Measurements from ENCODE around the gene NLRC3.

NLRC3 gene

GRCh38 chr16:3578121-3578520, 918 bp upstream of the NLRC3 start:
- no peaks in the 10 kb centered on the region for H3K4me1 ChIP-seq (ENCODE audit: insufficient read depth, low read length)
- H3K27ac ChIP-seq (ENCODE audit: low read depth, low read length) = no peak overlapping the region

GRCh38 chr16:3576211-3576610, 992 bp downstream of the NLRC3 start:
- H3K4me1 ChIP-seq (ENCODE audit: insufficient read depth, low read length) = no peaks in the 10 kb centered on the region
- no peak overlapping the region for H3K4me3 ChIP-seq (ENCODE audit: low read length)
- WGBS = 91% methylated on average over 11 of the region's 11 CpGs

More at GRCh38 chr16:3578121-3578520, 918 bp upstream of the NLRC3 start:
- H3K4me3 ChIP-seq (ENCODE audit: low read length) = no peak overlapping the region
- 92% methylated on average over 8 of the region's 8 CpGs for WGBS
- peaks cover 8% of the 10 kb centered on the region; the same call in 1 of the 2 replicates for H3K36me3 ChIP-seq (ENCODE audit: insufficient read depth, low read length)
- no peak overlapping the region for H3K9ac ChIP-seq (ENCODE audit: low read depth, low read length)
- no peaks in the 10 kb centered on the region for H3K27me3 ChIP-seq (ENCODE audit: insufficient read depth, low read length)
- no peaks in the 10 kb centered on the region for H3K9me3 ChIP-seq (ENCODE audit: insufficient read depth, low read depth, low read length)

GRCh38 chr16:3575491-3575890, 1.7 kb downstream of the NLRC3 start:
- Histone ChIP-seq H3K36me3 (ENCODE audit: insufficient read depth, low read length) (no peaks in the 10 kb centered on the region), H3K27ac (ENCODE audit: low read depth, low read length) (no peak overlapping the region), H3K9me3 (ENCODE audit: insufficient read depth, low read depth, low read length) (peaks cover 9% of the 10 kb centered on the region; the same call in 1 of the 2 replicates), H3K4me3 (ENCODE audit: low read length) (no peak overlapping the region), H3K4me1 (ENCODE audit: insufficient read depth, low read length) (no peaks in the 10 kb centered on the region), H3K9ac (ENCODE audit: low read depth, low read length) (no peak overlapping the region), H3K27me3 (ENCODE audit: insufficient read depth, low read length) (no peaks in the 10 kb centered on the region)
- 86% methylated on average over 13 of the region's 13 CpGs for WGBS

More at GRCh38 chr16:3576211-3576610, 992 bp downstream of the NLRC3 start:
- H3K9ac ChIP-seq (ENCODE audit: low read depth, low read length) = no peak overlapping the region
- H3K27ac ChIP-seq (ENCODE audit: low read depth, low read length) = no peak overlapping the region
- no peaks in the 10 kb centered on the region for H3K36me3 ChIP-seq (ENCODE audit: insufficient read depth, low read length)
- 0 out of 2 replicates have a peak, but pooled peaks cover 2% of the 10 kb centered on the region for H3K9me3 ChIP-seq (ENCODE audit: insufficient read depth, low read depth, low read length)
- H3K27me3 ChIP-seq (ENCODE audit: insufficient read depth, low read length) = no peaks in the 10 kb centered on the region

GRCh38 chr16:3574195-3574594, 3.0 kb downstream of the NLRC3 start:
- Histone ChIP-seq H3K27ac (ENCODE audit: low read depth, low read length) (no peak overlapping the region), H3K4me1 (ENCODE audit: insufficient read depth, low read length) (no peaks in the 10 kb centered on the region), H3K9me3 (ENCODE audit: insufficient read depth, low read depth, low read length) (peaks cover 12% of the 10 kb centered on the region; the same call in 1 of the 2 replicates), H3K9ac (ENCODE audit: low read depth, low read length) (no peak overlapping the region), H3K4me3 (ENCODE audit: low read length) (no peak overlapping the region), H3K36me3 (ENCODE audit: insufficient read depth, low read length) (no peaks in the 10 kb centered on the region), H3K27me3 (ENCODE audit: insufficient read depth, low read length) (no peaks in the 10 kb centered on the region)
- 94% methylated on average over 14 of the region's 14 CpGs for WGBS

GRCh38 chr16:3573146-3573815, 3.9 kb downstream of the NLRC3 start:
- Histone ChIP-seq H3K27ac (ENCODE audit: low read depth, low read length) (no peak overlapping the region), H3K9ac (ENCODE audit: low read depth, low read length) (no peak overlapping the region), H3K36me3 (ENCODE audit: insufficient read depth, low read length) (no peaks in the 10 kb centered on the region), H3K9me3 (ENCODE audit: insufficient read depth, low read depth, low read length) (peaks cover 12% of the 10 kb centered on the region; the same call in 1 of the 2 replicates), H3K4me1 (ENCODE audit: insufficient read depth, low read length) (no peaks in the 10 kb centered on the region), H3K4me3 (ENCODE audit: low read length) (no peak overlapping the region), H3K27me3 (ENCODE audit: insufficient read depth, low read length) (no peaks in the 10 kb centered on the region)
- WGBS = 91% methylated on average over 8 of the region's 9 CpGs

GRCh38 chr16:3570420-3571062, 6.7 kb downstream of the NLRC3 start:
- H3K9me3 ChIP-seq (ENCODE audit: insufficient read depth, low read depth, low read length) = peaks cover 12% of the 10 kb centered on the region; the same call in 1 of the 2 replicates
- 56% methylated on average over 4 of the region's 4 CpGs for WGBS
- no peak overlapping the region for H3K9ac ChIP-seq (ENCODE audit: low read depth, low read length)
- H3K4me1 ChIP-seq (ENCODE audit: insufficient read depth, low read length) = no peaks in the 10 kb centered on the region
- no peaks in the 10 kb centered on the region for H3K36me3 ChIP-seq (ENCODE audit: insufficient read depth, low read length)
- H3K27me3 ChIP-seq (ENCODE audit: insufficient read depth, low read length) = no peaks in the 10 kb centered on the region
- no peak overlapping the region for H3K4me3 ChIP-seq (ENCODE audit: low read length)
- no peak overlapping the region for H3K27ac ChIP-seq (ENCODE audit: low read depth, low read length)

- 80% methylated on average over 1 of the region's 2 CpGs for WGBS
- Histone ChIP-seq H3K36me3 (ENCODE audit: insufficient read depth, low read length) (no peaks in the 10 kb centered on the region), H3K9me3 (ENCODE audit: insufficient read depth, low read depth, low read length) (peaks cover 12% of the 10 kb centered on the region; the same call in 1 of the 2 replicates)
Observed at GRCh38 chr16:3569851-3570250, 7.4 kb downstream of the NLRC3 start.

GRCh38 chr16:3566990-3567389, 10.2 kb downstream of the NLRC3 start:
- H3K9ac ChIP-seq (ENCODE audit: low read depth, low read length) = no peak overlapping the region
- H3K9me3 ChIP-seq (ENCODE audit: insufficient read depth, low read depth, low read length) = peaks cover 12% of the 10 kb centered on the region; the same call in 1 of the 2 replicates
- no peaks in the 10 kb centered on the region for H3K4me1 ChIP-seq (ENCODE audit: insufficient read depth, low read length)
- no peak overlapping the region for H3K27ac ChIP-seq (ENCODE audit: low read depth, low read length)
- H3K36me3 ChIP-seq (ENCODE audit: insufficient read depth, low read length) = no peaks in the 10 kb centered on the region
- 69% methylated on average over 8 of the region's 8 CpGs for WGBS
- H3K27me3 ChIP-seq (ENCODE audit: insufficient read depth, low read length) = no peaks in the 10 kb centered on the region
- H3K4me3 ChIP-seq (ENCODE audit: low read length) = no peak overlapping the region

More at GRCh38 chr16:3569851-3570250, 7.4 kb downstream of the NLRC3 start:
- H3K9ac ChIP-seq (ENCODE audit: low read depth, low read length) = no peak overlapping the region
- H3K4me1 ChIP-seq (ENCODE audit: insufficient read depth, low read length) = no peaks in the 10 kb centered on the region
- no peak overlapping the region for H3K27ac ChIP-seq (ENCODE audit: low read depth, low read length)
- no peak overlapping the region for H3K4me3 ChIP-seq (ENCODE audit: low read length)
- H3K27me3 ChIP-seq (ENCODE audit: insufficient read depth, low read length) = no peaks in the 10 kb centered on the region

- 97% methylated on average over 9 of the region's 9 CpGs for WGBS
- Histone ChIP-seq H3K27me3 (ENCODE audit: insufficient read depth, low read length) (no peaks in the 10 kb centered on the region), H3K27ac (ENCODE audit: low read depth, low read length) (no peak overlapping the region), H3K4me1 (ENCODE audit: insufficient read depth, low read length) (no peaks in the 10 kb centered on the region), H3K4me3 (ENCODE audit: low read length) (no peak overlapping the region), H3K36me3 (ENCODE audit: insufficient read depth, low read length) (no peaks in the 10 kb centered on the region), H3K9ac (ENCODE audit: low read depth, low read length) (no peak overlapping the region), H3K9me3 (ENCODE audit: insufficient read depth, low read depth, low read length) (no peaks in the 10 kb centered on the region)
Observed at GRCh38 chr16:3564889-3565141, 12.4 kb downstream of the NLRC3 start.

GRCh38 chr16:3564130-3564888, 12.9 kb downstream of the NLRC3 start:
- WGBS = 94% methylated on average over 43 of the region's 43 CpGs
- Histone ChIP-seq H3K27ac (ENCODE audit: low read depth, low read length) (no peak overlapping the region), H3K36me3 (ENCODE audit: insufficient read depth, low read length) (no peaks in the 10 kb centered on the region), H3K4me3 (ENCODE audit: low read length) (no peak overlapping the region), H3K4me1 (ENCODE audit: insufficient read depth, low read length) (no peaks in the 10 kb centered on the region), H3K27me3 (ENCODE audit: insufficient read depth, low read length) (no peaks in the 10 kb centered on the region), H3K9ac (ENCODE audit: low read depth, low read length) (no peak overlapping the region), H3K9me3 (ENCODE audit: insufficient read depth, low read depth, low read length) (no peaks in the 10 kb centered on the region)

- 95% methylated on average over 29 of the region's 29 CpGs for WGBS
- Histone ChIP-seq H3K27ac (ENCODE audit: low read depth, low read length) (no peak overlapping the region), H3K9ac (ENCODE audit: low read depth, low read length) (no peak overlapping the region), H3K9me3 (ENCODE audit: insufficient read depth, low read depth, low read length) (no peaks in the 10 kb centered on the region), H3K27me3 (ENCODE audit: insufficient read depth, low read length) (no peaks in the 10 kb centered on the region), H3K4me1 (ENCODE audit: insufficient read depth, low read length) (no peaks in the 10 kb centered on the region), H3K36me3 (ENCODE audit: insufficient read depth, low read length) (no peaks in the 10 kb centered on the region), H3K4me3 (ENCODE audit: low read length) (no peak overlapping the region)
Observed at GRCh38 chr16:3562914-3563480, 14.2 kb downstream of the NLRC3 start.

Measured in HUES64 (cell line).